ENCODE data around the gene SAE1. TPM values are rescaled to one million over a fixed set of nuclear protein-coding genes. Genes with fewer than 3 reads are reported as not detected.
A peak's percentile ranks its signal among the peaks of the same experiment; 100 is the strongest.

SAE1 gene
- total and polyA plus RNA-seq, 2 of the 4 experiments (the other 2 are of a cell fraction) = 165 to 184 TPM

DNA sequence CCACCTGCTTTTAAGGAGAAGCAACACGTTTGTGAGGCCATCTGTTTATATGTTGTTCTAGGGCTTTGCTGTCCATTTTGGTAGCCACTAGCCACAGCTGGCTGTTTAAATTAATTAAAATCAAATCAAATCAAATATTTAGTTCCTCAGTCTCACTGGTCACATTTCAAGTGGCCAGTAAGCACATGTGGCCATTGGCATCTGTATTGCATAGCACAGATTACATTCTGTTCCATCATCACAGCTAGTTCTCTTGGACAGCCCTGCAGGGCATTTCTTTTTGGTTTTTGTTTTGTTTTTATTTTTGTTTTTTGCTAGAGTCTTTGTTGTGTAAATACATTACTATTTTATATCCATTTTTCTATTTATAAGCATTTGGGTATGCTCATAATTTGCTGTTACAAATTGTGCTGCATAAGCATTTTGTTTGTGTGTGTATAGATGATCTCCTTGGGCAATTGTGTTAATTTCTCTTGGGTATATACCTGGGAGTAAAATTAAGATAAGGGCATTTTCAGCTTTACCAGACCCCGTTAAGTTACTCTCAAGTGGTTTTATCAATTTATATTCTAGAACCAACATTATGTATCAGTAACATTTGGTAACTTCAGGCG is 31.3 kb downstream of the SAE1 start:
- H2AK5ac ChIP-seq (ENCODE audit: low read depth, low read length) = no peak overlapping the region
- H3K27ac ChIP-seq (ENCODE audit: insufficient read depth, low read length) = no peak overlapping the region
- intact Hi-C loops (cut with micrococcal nuclease) (no loop called here), dilution Hi-C loops (cut with HindIII; ENCODE audit: low sequenced_read_pairs, unreplicated experiment) (no loop called here), in situ Hi-C loops (cut with MboI; ENCODE audit: low sequenced_read_pairs) (no loop called here)
- H2AK9ac ChIP-seq (replicated peaks; ENCODE audit: low read depth, low read length, poor library complexity) = no peak overlapping the region
- no peak overlapping the region for H3K9ac ChIP-seq (ENCODE audit: low read depth, low read length)
- TF ChIP-seq, protein P1, sequence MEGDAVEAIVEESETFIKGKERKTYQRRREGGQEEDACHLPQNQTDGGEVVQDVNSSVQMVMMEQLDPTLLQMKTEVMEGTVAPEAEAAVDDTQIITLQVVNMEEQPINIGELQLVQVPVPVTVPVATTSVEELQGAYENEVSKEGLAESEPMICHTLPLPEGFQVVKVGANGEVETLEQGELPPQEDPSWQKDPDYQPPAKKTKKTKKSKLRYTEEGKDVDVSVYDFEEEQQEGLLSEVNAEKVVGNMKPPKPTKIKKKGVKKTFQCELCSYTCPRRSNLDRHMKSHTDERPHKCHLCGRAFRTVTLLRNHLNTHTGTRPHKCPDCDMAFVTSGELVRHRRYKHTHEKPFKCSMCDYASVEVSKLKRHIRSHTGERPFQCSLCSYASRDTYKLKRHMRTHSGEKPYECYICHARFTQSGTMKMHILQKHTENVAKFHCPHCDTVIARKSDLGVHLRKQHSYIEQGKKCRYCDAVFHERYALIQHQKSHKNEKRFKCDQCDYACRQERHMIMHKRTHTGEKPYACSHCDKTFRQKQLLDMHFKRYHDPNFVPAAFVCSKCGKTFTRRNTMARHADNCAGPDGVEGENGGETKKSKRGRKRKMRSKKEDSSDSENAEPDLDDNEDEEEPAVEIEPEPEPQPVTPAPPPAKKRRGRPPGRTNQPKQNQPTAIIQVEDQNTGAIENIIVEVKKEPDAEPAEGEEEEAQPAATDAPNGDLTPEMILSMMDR (conservative IDR thresholded peaks at IDR 0.05; ENCODE audit: low read depth, low read length) = no peak
- TF ChIP-seq, protein P2, sequence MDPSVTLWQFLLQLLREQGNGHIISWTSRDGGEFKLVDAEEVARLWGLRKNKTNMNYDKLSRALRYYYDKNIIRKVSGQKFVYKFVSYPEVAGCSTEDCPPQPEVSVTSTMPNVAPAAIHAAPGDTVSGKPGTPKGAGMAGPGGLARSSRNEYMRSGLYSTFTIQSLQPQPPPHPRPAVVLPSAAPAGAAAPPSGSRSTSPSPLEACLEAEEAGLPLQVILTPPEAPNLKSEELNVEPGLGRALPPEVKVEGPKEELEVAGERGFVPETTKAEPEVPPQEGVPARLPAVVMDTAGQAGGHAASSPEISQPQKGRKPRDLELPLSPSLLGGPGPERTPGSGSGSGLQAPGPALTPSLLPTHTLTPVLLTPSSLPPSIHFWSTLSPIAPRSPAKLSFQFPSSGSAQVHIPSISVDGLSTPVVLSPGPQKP (IDR thresholded peaks at IDR 0.05; ENCODE audit: borderline replicate concordance, low read depth, low read length) = no peak
- peak; percentile 92 for TF ChIP-seq MAFK (IDR thresholded peaks at IDR 0.05; ENCODE audit: low read depth, low read length)
- H3K36me3 ChIP-seq (ENCODE audit: control insufficient read depth, insufficient read depth, low read length) = peaks cover 20% of the 10 kb centered on the region
- DNase-seq (peak; percentile 34), ATAC-seq (ENCODE audit: low read depth) (peak; percentile 62)
- no peak overlapping the region for H4K91ac ChIP-seq (ENCODE audit: insufficient read depth, low read depth, low read length)
- H3K4me2 ChIP-seq (ENCODE audit: low read depth, low read length) = no peak overlapping the region
- peaks cover 32 to 73% of the 10 kb centered on the region in 2 experiments for H3K79me1 ChIP-seq (ENCODE audit: low read depth in 1 of 2, low read length in 2 of 2)
- H3K27me3 ChIP-seq (ENCODE audit: control insufficient read depth, insufficient read depth, low read length) = no peaks in the 10 kb centered on the region
- H3K9me1 ChIP-seq (ENCODE audit: insufficient read depth, low read length) = peaks cover 12% of the 10 kb centered on the region
- peaks cover 15% of the 10 kb centered on the region for H4K20me1 ChIP-seq (ENCODE audit: insufficient read depth, low read length)
- CTCF ChIA-PET = interaction anchor here (1.4 kb wide), 1 partner anchor 82 kb away, joined by 4 read pairs; no protein-coding TSS in a partner anchor
- no peak overlapping the region for H3K4me3 ChIP-seq (ENCODE audit: insufficient read depth, low read depth, low read length)
- no peak overlapping the region for H2BK15ac ChIP-seq (ENCODE audit: low read depth, low read length)
- H2BK120ac ChIP-seq (ENCODE audit: low read depth, low read length) = no peak overlapping the region
- no peak overlapping the region for H3K23ac ChIP-seq (ENCODE audit: low read depth, low read length)
- H3K18ac ChIP-seq (ENCODE audit: low read depth, low read length) = no peak overlapping the region; the same call in 1 of the 2 replicates
- no peak overlapping the region for H3K4ac ChIP-seq (ENCODE audit: low read depth, low read length)
- H2BK5ac ChIP-seq (ENCODE audit: low read depth, low read length, poor library complexity, severe bottlenecking) = peak overlapping the region; percentile 23
- no CpG with 5 or more reads among the region's 3 CpGs for WGBS, 2 experiments (ENCODE audit: extremely low coverage in 2 of 2, insufficient read length in 1 of 2)
- H3K4me1 ChIP-seq (ENCODE audit: control insufficient read depth, insufficient read depth, low read length) = peaks cover 23% of the 10 kb centered on the region
- no TSS peak for BruUV-seq (replicated peaks)
- no peak overlapping the region for H2AFZ ChIP-seq (replicated peaks; ENCODE audit: low read length, poor library complexity)
- no peak overlapping the region for H2BK20ac ChIP-seq (ENCODE audit: low read depth, low read length)
- POLR2A ChIA-PET (ENCODE audit: unreplicated experiment) = no interaction called here
- H3K9me3 ChIP-seq (ENCODE audit: control insufficient read depth, insufficient read depth, low read length) = no peaks in the 10 kb centered on the region
- H4K8ac ChIP-seq (ENCODE audit: low read depth in 2 of 2, low read length in 2 of 2) = no peak overlapping the region
- no peak overlapping the region for H3K14ac ChIP-seq (replicated peaks; ENCODE audit: low read depth, low read length)
- no peak overlapping the region for H3K56ac ChIP-seq (ENCODE audit: extremely low read depth, insufficient read depth, low read length)
- H4K5ac ChIP-seq (ENCODE audit: low read depth, low read length) = no peak overlapping the region

All from IMR-90 (cell line).